Left ventricle myocardium inferior (tissue), 1 donor: ENCODE results near the gene SOAT2. TPM values are rescaled to one million over a fixed set of nuclear protein-coding genes. Genes with fewer than 3 reads are reported as not detected.

Source experiments
- DNase-seq: peaks from one replicate; pipeline ENCODE4 v3.0.0-alpha.2; 2020
- H3K27ac ChIP-seq: fragments of 200-600 bp; replicated peaks from 2 replicates; pipeline ENCODE4 v1.8.0; 2021
- H3K27me3 ChIP-seq: fragments of 200-600 bp; 2 replicates; pipeline ENCODE4 v1.8.0; 2021; ENCODE audit warnings: low read depth
- H3K36me3 ChIP-seq: fragments of 200-600 bp; 2 replicates; pipeline ENCODE4 v1.8.0; 2021
- H3K4me1 ChIP-seq: fragments of 200-600 bp; 2 replicates; pipeline ENCODE4 v1.8.0; 2021
- H3K4me3 ChIP-seq: fragments of 200-600 bp; 2 replicates; pipeline ENCODE4 v1.8.0; 2021; ENCODE audit warnings: mild to moderate bottlenecking, moderate library complexity
- H3K9me3 ChIP-seq: fragments of 200-600 bp; replicated peaks from 2 replicates; pipeline ENCODE4 v1.8.0; 2021
- intact Hi-C: fragments of 100-400 bp; cut with micrococcal nuclease; formaldehyde crosslinking; loops from one replicate; pipeline ENCODE4 v1.11.0; 2022
- total RNA-seq: library from RNA; stranded (reverse); fragmentation: NEBNext Ultra II Directional; extraction: Animal tissue kit (Norgen Biotek cat#: 25700); gene quantifications from one replicate; pipeline ENCODE4 v1.2.1, GENCODE V29; 2021
- TF ChIP-seq, protein P1 (sequence below): fragments of 200-600 bp; IDR thresholded peaks from 2 replicates; pipeline ENCODE4 v1.8.0; 2021; ENCODE audit warnings: antibody characterized with exemption, mild to moderate bottlenecking, borderline replicate concordance
- donor health status: DM: no; HTN: yes; CAD: no; lungs with severe emphysema.

The SOAT2 gene
- total RNA-seq, 1 donor from 2014 or later, result not detected

DNA sequence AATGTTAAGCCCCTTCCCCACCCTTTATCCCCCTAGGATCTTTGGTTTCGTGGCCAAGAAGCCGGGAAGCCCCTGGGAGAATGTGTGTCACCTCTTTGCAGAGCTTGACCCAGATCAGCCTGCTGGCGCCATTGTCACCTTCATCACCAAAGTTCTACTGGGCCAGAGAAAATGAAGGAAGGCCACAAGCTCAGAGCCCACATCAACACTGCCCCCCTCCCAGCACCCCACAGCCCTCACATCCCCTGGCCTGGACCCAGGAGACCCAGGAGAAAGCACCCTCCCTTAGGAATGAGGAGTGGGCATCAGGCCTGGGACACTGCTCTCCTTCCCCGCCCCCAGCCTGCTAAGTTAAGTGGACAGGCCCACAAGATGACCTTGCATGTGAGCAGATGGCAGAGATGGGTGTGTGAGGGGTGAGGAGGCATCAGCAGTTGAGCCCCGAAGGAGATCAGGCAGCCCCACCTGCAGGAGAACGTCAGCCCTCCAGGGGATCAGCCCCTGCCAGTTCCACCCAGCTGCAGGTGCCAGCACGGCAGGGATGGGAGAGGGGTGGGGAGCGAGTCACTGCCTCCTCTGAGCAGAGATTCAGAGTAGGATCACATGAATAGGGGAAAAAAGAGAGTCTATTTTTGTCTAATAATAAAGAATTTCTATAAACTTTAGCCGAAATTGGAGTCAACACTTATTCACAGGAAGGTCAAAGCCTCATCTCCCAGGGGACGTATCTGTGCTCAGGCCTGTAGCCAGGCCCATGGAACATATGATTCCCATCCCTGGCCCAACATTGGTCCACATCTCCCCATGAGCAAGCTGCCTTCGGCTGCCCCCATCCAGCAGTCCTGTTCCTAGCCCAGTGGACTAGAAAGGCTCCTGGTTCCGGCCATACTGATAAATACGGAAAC lies 39.3 kb upstream of the SOAT2 start:
- H3K9me3 ChIP-seq, result no peaks in the 10 kb centered on the region
- no peaks in the 10 kb centered on the region for H3K27me3 ChIP-seq
- peak overlapping the region; percentile 100 for H3K27ac ChIP-seq
- DNase-seq, result peak; percentile 60
- H3K4me3 ChIP-seq, result peak overlapping the region; percentile 25
- TF ChIP-seq, protein P1, sequence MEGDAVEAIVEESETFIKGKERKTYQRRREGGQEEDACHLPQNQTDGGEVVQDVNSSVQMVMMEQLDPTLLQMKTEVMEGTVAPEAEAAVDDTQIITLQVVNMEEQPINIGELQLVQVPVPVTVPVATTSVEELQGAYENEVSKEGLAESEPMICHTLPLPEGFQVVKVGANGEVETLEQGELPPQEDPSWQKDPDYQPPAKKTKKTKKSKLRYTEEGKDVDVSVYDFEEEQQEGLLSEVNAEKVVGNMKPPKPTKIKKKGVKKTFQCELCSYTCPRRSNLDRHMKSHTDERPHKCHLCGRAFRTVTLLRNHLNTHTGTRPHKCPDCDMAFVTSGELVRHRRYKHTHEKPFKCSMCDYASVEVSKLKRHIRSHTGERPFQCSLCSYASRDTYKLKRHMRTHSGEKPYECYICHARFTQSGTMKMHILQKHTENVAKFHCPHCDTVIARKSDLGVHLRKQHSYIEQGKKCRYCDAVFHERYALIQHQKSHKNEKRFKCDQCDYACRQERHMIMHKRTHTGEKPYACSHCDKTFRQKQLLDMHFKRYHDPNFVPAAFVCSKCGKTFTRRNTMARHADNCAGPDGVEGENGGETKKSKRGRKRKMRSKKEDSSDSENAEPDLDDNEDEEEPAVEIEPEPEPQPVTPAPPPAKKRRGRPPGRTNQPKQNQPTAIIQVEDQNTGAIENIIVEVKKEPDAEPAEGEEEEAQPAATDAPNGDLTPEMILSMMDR, result no peak
- peaks cover 73% of the 10 kb centered on the region for H3K36me3 ChIP-seq
- H3K4me1 ChIP-seq, result peaks cover 100% of the 10 kb centered on the region
- intact Hi-C loops, result no loop called here

DNA sequence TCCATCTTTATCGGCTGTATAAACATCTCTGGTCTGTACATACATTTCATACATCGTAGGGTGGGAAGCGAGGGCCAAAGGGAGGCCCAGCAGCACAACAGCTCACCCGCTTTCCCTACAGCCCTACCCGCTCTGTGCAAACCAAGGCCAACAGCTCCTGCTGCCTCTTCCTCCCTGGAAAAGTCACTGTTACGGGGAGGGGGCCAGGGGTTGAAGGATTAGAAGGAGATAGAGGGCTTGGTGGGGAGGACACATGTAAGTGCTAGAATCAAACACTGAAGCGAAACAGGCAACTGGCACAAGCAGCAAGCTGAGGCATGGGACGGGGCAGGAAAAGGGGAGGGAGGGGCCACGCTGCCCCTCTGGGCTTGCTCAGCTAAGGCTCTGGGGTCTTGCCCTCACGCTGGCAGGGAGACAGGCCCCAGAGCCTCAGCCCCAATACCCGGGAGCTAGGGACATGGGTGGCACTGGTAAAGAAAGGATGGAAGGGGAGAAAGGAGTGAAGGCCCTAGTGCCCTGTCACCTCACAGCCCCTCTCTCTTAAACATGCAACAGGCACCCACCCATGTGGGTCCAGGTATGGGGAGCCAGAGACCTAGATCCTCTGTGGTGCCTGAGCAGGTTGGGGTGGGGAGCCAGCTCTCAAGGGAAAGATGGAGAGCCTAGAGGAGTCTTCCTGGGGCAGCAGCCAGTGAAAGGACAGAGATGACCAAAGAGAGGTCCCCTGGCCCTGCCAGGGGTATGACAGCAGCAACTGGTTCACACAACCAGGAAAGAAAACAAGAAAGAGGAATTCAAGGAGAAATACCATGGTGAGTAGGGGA lies 38.5 kb upstream of the SOAT2 start:
- intact Hi-C loops, result loop anchor here (5.0 kb wide), 2 partner anchors 37 to 132 kb away; partner anchors contain the start of gene SOAT2
- peaks cover 100% of the 10 kb centered on the region for H3K4me1 ChIP-seq

DNA sequence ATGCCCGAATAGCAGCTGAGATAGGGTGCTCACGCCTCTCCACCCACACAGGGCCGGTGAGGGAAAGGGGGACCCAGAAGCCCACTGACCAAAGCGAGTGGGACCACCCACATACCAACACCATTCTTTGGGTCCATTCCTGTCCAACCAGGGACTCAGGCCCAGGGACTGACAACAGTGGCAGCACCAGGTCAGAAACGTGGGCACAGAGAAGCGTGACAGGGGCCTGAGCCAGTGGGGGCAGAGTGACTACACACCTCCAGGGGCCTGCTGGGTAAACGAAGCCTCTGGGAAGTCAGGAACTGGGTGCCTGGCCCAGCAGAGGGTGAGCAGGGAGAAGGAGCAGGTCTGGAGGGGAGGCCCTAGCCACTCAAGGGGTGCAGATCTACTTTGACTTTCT lies 37.8 kb upstream of the SOAT2 start:
- H3K4me3 ChIP-seq, result peak overlapping the region; percentile 31
- intact Hi-C loops, result loop anchor here (5.0 kb wide), 2 partner anchors 37 to 132 kb away; partner anchors contain the start of gene SOAT2
- H3K9me3 ChIP-seq, result no peaks in the 10 kb centered on the region
- no peak for DNase-seq
- H3K27ac ChIP-seq, result peak overlapping the region; percentile 100
- H3K36me3 ChIP-seq, result peaks cover 58% of the 10 kb centered on the region
- no peaks in the 10 kb centered on the region for H3K27me3 ChIP-seq
- H3K4me1 ChIP-seq, result peaks cover 100% of the 10 kb centered on the region
- TF ChIP-seq, protein P1, result no peak

More for the DNA sequence above, 38.5 kb upstream of the SOAT2 start:
- Histone ChIP-seq H3K4me3 (no peak overlapping the region), H3K9me3 (no peaks in the 10 kb centered on the region), H3K27me3 (no peaks in the 10 kb centered on the region), H3K27ac (peak overlapping the region; percentile 100), H3K36me3 (peaks cover 64% of the 10 kb centered on the region)
- TF ChIP-seq, protein P1, result no peak
- DNase-seq, result no peak

DNA sequence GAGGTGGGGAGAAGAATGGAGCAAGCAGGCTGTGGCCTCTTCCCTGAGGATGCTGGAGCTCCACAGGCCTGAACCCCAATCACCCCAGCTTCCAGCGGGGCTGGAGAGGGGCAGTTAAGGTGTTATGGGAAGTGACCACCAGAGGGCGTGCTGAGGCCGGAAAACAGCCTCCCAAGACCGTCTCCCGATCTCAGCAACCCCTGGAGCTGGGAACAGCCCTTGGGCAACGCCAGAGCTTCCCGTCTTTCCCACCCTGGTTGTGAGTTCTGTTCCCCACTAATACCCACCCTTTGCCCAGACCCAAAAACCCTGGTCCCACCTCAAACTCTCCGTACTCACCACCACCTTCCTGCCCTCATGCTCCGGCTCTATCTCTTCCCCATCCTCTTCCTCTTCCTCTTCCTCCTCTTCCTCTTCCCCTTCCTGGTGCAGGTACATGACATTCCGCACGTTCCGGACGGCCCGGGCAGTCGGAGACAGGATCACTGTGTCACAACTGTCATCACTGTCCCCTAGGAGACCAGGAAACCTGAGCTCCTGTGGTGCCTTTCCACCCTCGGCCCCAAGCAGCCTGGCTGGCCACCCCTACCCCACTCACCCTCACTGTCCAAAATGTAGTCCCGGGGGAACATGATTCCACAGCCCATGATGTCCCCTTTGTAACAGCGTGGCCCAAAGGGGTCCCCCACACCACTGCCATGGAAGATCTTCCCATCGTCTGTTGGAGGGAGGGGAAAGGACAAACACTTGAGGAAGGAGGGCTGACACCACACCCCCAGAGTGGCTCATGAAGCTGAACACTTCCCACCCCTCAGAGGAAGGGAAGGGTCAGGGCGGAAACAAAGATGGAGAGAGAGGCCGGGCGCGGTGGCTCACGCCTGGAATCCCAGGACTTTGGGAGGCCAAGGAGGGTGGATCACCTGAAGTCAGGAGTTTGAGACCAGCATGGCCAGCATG lies 37.0 kb upstream of the SOAT2 start:
- Histone ChIP-seq H3K27ac (peak overlapping the region; percentile 100), H3K4me1 (peaks cover 100% of the 10 kb centered on the region), H3K9me3 (no peaks in the 10 kb centered on the region), H3K4me3 (peak overlapping the region; percentile 31), H3K36me3 (peaks cover 50% of the 10 kb centered on the region), H3K27me3 (no peaks in the 10 kb centered on the region)
- DNase-seq, result peak; percentile 81
- TF ChIP-seq, protein P1, result peak; percentile 94
- intact Hi-C loops, result loop anchor here (5.0 kb wide), 2 partner anchors 36 to 131 kb away; partner anchors contain the start of gene SOAT2
